Activated T-cell treated with anti-CD3 and anti-CD28 coated beads, Interleukin-2, amount 50 U/mL, for 48 hours (primary cell): ENCODE data around the gene HES2.
"Not testable (repeated sequence)": the region's sequence is repeated elsewhere in the genome, so short reads cannot be mapped to it uniquely, and the experiment has no call there.

ENCODE experiments used
- DNase-seq, 2 experiments: peaks; one replicate each; pipeline ENCODE4 v3.0.0-alpha.2; 2020

Gene HES2

GRCh38 chr1:6416295-6416656, 3.4 kb downstream of the HES2 start:
- DNase-seq: no peak

- no peak for DNase-seq
Observed at GRCh38 chr1:6414881-6415626, 4.7 kb downstream of the HES2 start.

GRCh38 chr1:6414443-6414844, 5.3 kb downstream of the HES2 start:
- peak; percentile 64 to 71 for DNase-seq

GRCh38 chr1:6412896-6413295, 6.8 kb downstream of the HES2 start:
- no peak for DNase-seq

GRCh38 chr1:6410248-6410893, 9.3 kb downstream of the HES2 start:
- no peak for DNase-seq

- DNase-seq: no peak
Observed at GRCh38 chr1:6409733-6410132, 10.0 kb downstream of the HES2 start.

- DNase-seq: no peak
Observed at GRCh38 chr1:6409053-6409452, 10.7 kb downstream of the HES2 start.

GRCh38 chr1:6408023-6408422, 11.7 kb downstream of the HES2 start:
- DNase-seq: no peak

GRCh38 chr1:6401673-6402072, 18.0 kb downstream of the HES2 start:
- no peak for DNase-seq

- DNase-seq: no peak
Observed at GRCh38 chr1:6399294-6399693, 20.4 kb downstream of the HES2 start.

GRCh38 chr1:6397844-6398441, 21.8 kb downstream of the HES2 start:
- no peak for DNase-seq

GRCh38 chr1:6396998-6397397, 22.7 kb downstream of the HES2 start:
- no peak for DNase-seq

GRCh38 chr1:6395781-6396244, 23.9 kb downstream of the HES2 start:
- not testable (repeated sequence) for DNase-seq

GRCh38 chr1:6395130-6395529, 24.6 kb downstream of the HES2 start:
- DNase-seq: peak in 1 of 2 experiments; percentile 28

GRCh38 chr1:6393400-6394187, 26.1 kb downstream of the HES2 start, which contains the start of gene ACOT7:
ACOT7 (minus strand) TSS chr1:6393767; CDS start chr1:6393399, 368 bp downstream.
- peak; percentile 95 for DNase-seq

- peak in 1 of 2 experiments; percentile 46 for DNase-seq
Observed at GRCh38 chr1:6392809-6393399, 26.8 kb downstream of the HES2 start.

- DNase-seq: peak; percentile 28 to 35
Observed at GRCh38 chr1:6391951-6392808, 27.5 kb downstream of the HES2 start.

GRCh38 chr1:6389971-6390370, 29.7 kb downstream of the HES2 start:
- DNase-seq: no peak

GRCh38 chr1:6386371-6386949, 33.3 kb downstream of the HES2 start:
- no peak for DNase-seq

- no peak for DNase-seq
Observed at GRCh38 chr1:6385488-6386191, 34.1 kb downstream of the HES2 start.

GRCh38 chr1:6384962-6385361, 34.8 kb downstream of the HES2 start:
- no peak for DNase-seq
